ENCODE measurements around the gene C13orf46. TPM values are rescaled to one million over a fixed set of nuclear protein-coding genes. Genes with fewer than 3 reads are reported as not detected.

C13orf46 gene
- total RNA-seq (0.26 and 0.50 TPM in 2 replicates), polyA plus RNA-seq (0.54 and 0.56 TPM in 2 replicates), polyA minus RNA-seq (ENCODE audit: low replicate concordance) (6.3 and 6.4 TPM in 2 replicates)
- polyA plus RNA-seq (2012), result 0.18 and 0.82 TPM in 2 replicates

DNA sequence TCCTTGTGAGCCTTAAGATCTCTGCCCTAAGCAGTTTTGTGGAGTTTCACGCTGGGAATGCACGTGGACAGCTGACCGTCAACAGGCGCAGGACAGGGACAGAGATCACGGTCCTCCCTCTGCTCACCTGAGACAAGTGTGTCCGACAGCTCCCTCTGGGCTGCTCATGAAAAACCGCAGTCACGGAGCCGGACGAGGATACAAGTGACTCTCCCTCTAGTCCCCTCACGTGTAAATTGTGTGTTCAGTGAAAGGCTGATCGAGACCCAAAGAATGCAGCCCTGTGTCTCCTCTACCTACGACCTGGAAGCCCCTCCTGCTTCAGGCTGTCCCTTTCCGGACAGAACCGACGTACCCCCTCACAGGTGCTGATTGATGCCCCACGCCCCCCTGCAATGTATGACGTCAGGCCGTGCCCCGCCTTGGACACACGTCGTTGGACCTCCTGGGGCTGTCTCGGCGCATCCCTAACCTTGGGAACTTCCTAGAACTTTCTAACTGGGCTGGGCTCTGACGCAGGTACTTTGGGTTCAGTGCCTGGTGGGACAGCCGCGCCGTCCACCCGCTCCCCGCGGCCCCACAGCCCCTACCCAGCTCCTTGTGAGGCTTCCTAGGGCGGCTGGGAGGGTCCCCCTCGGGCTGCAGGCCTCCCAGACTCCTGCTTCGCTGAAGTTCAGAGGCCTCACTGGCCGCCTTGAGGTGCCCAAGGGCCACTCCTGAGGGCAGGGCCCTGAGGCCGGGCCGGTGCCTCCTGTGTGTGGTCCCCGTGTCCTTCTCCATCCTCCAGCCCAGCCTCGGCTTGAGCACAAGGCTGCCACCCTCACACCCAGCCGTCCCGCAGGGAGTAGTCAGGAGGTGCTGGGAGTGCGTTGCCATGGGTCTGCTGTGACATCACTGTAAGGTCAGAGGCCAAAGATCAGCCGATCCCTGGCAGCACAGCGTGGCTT lies at the start of gene C13orf46:
TSS of gene C13orf46 (minus strand) at position 859 of the 947 bp plus-strand sequence. CDS start at position 780, 79 bp downstream.
- no peak within 1 kb of the TSS for H3K27ac ChIP-seq (ENCODE audit: insufficient read depth, low read length)
- no peak within 1 kb of the TSS for H3K4me2 ChIP-seq (ENCODE audit: extremely low read depth, insufficient read depth, low read length)
- H3K4me3 ChIP-seq (replicated peaks in 1 of 4; ENCODE audit: control extremely low read depth in 1 of 4, insufficient read depth in 1 of 4, low read depth in 3 of 4, low read length in 4 of 4), result no peak within 1 kb of the TSS
- no peaks in the 10 kb centered on the region for H3K9me3 ChIP-seq (ENCODE audit: control insufficient read depth, insufficient read depth, low read depth, low read length)
- DNase-seq (ENCODE audit: low read depth in 2 of 2), result no peak
- H3K4me1 ChIP-seq (ENCODE audit: control insufficient read depth, extremely low read depth, insufficient read depth, low read length), result peaks cover 11% of the 10 kb centered on the region
- peaks cover 46% of the 10 kb centered on the region for H3K36me3 ChIP-seq (ENCODE audit: control insufficient read depth, insufficient read depth, low read length)
- no peaks in the 10 kb centered on the region for H4K20me1 ChIP-seq (ENCODE audit: control insufficient read depth, extremely low read depth, insufficient read depth, low read length)
- no peak within 1 kb of the TSS for H2AFZ ChIP-seq (ENCODE audit: low read length)
- H3K9ac ChIP-seq (ENCODE audit: insufficient read depth, low read length), result no peak within 1 kb of the TSS
- TF ChIP-seq, protein P1, sequence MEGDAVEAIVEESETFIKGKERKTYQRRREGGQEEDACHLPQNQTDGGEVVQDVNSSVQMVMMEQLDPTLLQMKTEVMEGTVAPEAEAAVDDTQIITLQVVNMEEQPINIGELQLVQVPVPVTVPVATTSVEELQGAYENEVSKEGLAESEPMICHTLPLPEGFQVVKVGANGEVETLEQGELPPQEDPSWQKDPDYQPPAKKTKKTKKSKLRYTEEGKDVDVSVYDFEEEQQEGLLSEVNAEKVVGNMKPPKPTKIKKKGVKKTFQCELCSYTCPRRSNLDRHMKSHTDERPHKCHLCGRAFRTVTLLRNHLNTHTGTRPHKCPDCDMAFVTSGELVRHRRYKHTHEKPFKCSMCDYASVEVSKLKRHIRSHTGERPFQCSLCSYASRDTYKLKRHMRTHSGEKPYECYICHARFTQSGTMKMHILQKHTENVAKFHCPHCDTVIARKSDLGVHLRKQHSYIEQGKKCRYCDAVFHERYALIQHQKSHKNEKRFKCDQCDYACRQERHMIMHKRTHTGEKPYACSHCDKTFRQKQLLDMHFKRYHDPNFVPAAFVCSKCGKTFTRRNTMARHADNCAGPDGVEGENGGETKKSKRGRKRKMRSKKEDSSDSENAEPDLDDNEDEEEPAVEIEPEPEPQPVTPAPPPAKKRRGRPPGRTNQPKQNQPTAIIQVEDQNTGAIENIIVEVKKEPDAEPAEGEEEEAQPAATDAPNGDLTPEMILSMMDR (conservative IDR thresholded peaks at IDR 0.05 in 1 of 2, IDR thresholded peaks at IDR 0.05 in 1 of 2; ENCODE audit: low read depth in 1 of 2, low read length in 2 of 2), result no peak
- TF ChIP-seq EZH2 (IDR thresholded peaks at IDR 0.05; ENCODE audit: low read length, missing control alignments), result no peak
- H3K79me2 ChIP-seq (ENCODE audit: control insufficient read depth, insufficient read depth, low read length), result peaks cover 2% of the 10 kb centered on the region
- H3K27me3 ChIP-seq (ENCODE audit: control insufficient read depth, insufficient read depth, low read length), result no peaks in the 10 kb centered on the region

DNA sequence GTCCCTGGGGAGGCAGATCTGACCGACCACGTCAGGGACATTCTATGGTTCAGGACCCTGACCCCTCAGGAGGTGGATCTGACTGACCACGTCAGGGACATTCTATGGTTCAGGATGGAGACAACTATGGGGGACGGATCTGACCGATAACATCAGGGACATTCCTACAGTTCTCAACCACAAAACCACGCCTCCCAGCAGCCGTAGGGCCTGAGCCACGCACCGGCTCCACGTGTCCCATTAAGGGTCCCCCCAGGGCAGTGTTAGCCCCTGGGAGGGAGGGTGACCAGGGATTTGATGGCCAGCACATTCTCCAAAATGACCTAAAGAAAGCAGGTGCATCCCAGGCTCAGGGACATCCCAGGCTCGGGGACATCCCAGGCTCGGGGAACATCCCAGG lies 49.0 kb upstream of the C13orf46 start:
- DNase-seq (ENCODE audit: low read depth in 2 of 2), result no peak
- no peaks in the 10 kb centered on the region for H3K27me3 ChIP-seq (ENCODE audit: control insufficient read depth, insufficient read depth, low read length)
- H3K9me3 ChIP-seq (ENCODE audit: control insufficient read depth, insufficient read depth, low read depth, low read length), result no peaks in the 10 kb centered on the region
- H3K27ac ChIP-seq (ENCODE audit: insufficient read depth, low read length), result no peak overlapping the region
- no peaks in the 10 kb centered on the region for H4K20me1 ChIP-seq (ENCODE audit: control insufficient read depth, extremely low read depth, insufficient read depth, low read length)
- H3K9ac ChIP-seq (ENCODE audit: insufficient read depth, low read length), result no peak overlapping the region
- TF ChIP-seq EZH2 (IDR thresholded peaks at IDR 0.05; ENCODE audit: low read length, missing control alignments), result no peak
- TF ChIP-seq, protein P1 (conservative IDR thresholded peaks at IDR 0.05 in 1 of 2, IDR thresholded peaks at IDR 0.05 in 1 of 2; ENCODE audit: low read depth in 1 of 2, low read length in 2 of 2), result no peak
- H3K4me1 ChIP-seq (ENCODE audit: control insufficient read depth, extremely low read depth, insufficient read depth, low read length), result peaks cover 27% of the 10 kb centered on the region
- H3K4me3 ChIP-seq (replicated peaks in 1 of 4; ENCODE audit: control extremely low read depth in 1 of 4, insufficient read depth in 1 of 4, low read depth in 3 of 4, low read length in 4 of 4), result no peak overlapping the region
- H3K79me2 ChIP-seq (ENCODE audit: control insufficient read depth, insufficient read depth, low read length), result peaks cover 20% of the 10 kb centered on the region
- H3K4me2 ChIP-seq (ENCODE audit: extremely low read depth, insufficient read depth, low read length), result no peak overlapping the region
- no peak overlapping the region for H2AFZ ChIP-seq (ENCODE audit: low read length)
- H3K36me3 ChIP-seq (ENCODE audit: control insufficient read depth, insufficient read depth, low read length), result peaks cover 41% of the 10 kb centered on the region

DNA sequence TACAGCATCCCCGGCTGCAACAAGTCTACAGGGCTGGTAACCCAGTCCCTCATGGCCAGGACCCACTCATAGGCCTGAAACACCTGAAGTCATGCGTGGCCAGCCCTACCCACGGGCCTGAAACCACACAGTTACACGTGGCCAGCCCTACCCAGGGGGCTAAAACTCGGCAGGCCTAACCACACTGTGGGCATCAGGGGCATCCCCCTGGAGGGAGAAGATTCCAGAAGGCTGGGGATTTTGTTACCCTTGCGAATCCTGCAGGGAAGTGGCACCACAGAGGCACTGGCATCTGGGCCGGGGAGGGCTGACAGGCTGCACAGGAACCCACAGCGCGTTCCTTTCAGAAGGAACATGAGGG lies 48.4 kb upstream of the C13orf46 start:
- no peak for TF ChIP-seq EZH2 (IDR thresholded peaks at IDR 0.05; ENCODE audit: low read length, missing control alignments)
- TF ChIP-seq, protein P1 (conservative IDR thresholded peaks at IDR 0.05 in 1 of 2, IDR thresholded peaks at IDR 0.05 in 1 of 2; ENCODE audit: low read depth in 1 of 2, low read length in 2 of 2), result no peak
- peaks cover 42% of the 10 kb centered on the region for H3K36me3 ChIP-seq (ENCODE audit: control insufficient read depth, insufficient read depth, low read length)
- no peak overlapping the region for H2AFZ ChIP-seq (ENCODE audit: low read length)
- H3K27me3 ChIP-seq (ENCODE audit: control insufficient read depth, insufficient read depth, low read length), result no peaks in the 10 kb centered on the region
- DNase-seq (ENCODE audit: low read depth in 2 of 2), result no peak
- no peaks in the 10 kb centered on the region for H3K9me3 ChIP-seq (ENCODE audit: control insufficient read depth, insufficient read depth, low read depth, low read length)
- no peak overlapping the region for H3K4me3 ChIP-seq (replicated peaks in 1 of 4; ENCODE audit: control extremely low read depth in 1 of 4, insufficient read depth in 1 of 4, low read depth in 3 of 4, low read length in 4 of 4)
- no peak overlapping the region for H3K27ac ChIP-seq (ENCODE audit: insufficient read depth, low read length)
- peaks cover 21% of the 10 kb centered on the region for H3K4me1 ChIP-seq (ENCODE audit: control insufficient read depth, extremely low read depth, insufficient read depth, low read length)
- H3K9ac ChIP-seq (ENCODE audit: insufficient read depth, low read length), result no peak overlapping the region
- peaks cover 17% of the 10 kb centered on the region for H3K79me2 ChIP-seq (ENCODE audit: control insufficient read depth, insufficient read depth, low read length)
- no peak overlapping the region for H3K4me2 ChIP-seq (ENCODE audit: extremely low read depth, insufficient read depth, low read length)
- H4K20me1 ChIP-seq (ENCODE audit: control insufficient read depth, extremely low read depth, insufficient read depth, low read length), result no peaks in the 10 kb centered on the region

Measured in fibroblast of lung (primary cell).